DMS 273 (cell line): ENCODE results near the gene GREB1L.
"Not testable (repeated sequence)": the region's sequence is repeated elsewhere in the genome, so short reads cannot be mapped to it uniquely, and the experiment has no call there.

Source experiments
- DNase-seq: peaks from one replicate; lab custom pipeline; 2025; ENCODE audit not compliant: unreplicated experiment; lab: John Stamatoyannopoulos, UW

Gene GREB1L

DNA sequence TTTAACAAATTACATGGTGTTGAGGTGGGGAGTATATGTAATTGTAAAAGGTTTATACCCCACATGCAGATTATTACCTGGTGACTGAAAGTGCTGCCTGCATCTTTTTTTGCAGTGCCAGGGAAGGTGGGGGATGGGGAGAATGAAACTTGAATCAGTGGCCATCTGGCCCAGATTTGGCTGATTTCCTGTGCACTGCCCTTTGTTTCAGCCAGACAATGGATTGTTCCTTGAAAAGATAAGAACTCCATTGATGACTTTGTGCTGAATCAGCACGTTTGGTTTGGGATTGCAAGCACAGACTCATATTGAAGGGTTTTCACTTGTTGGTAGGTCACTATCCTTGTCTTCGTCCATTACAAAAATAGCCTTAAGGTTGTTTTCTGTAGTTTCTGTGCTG, 20.9 kb downstream of the GREB1L start:
- DNase-seq: peak; percentile 43

DNA sequence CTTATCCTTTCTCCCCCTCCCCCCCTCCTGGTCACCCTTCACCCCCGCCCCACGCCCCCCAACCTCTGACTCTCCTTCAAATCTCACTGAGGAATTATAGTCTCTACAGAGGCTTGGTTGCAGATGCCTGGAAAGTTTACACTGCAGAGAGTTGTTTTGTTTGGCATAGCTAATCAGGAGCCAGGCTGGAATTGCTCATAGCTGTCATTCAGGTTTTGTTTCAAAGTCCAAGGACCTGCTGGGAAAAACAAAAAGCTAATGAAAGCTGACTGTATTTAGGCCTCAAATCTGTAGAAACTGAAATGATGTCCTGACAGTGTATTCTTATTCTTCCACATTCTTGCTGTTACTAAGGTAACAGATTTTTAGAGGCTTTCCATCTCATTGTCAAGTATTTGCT, 22.6 kb downstream of the GREB1L start:
- DNase-seq: peak; percentile 25

DNA sequence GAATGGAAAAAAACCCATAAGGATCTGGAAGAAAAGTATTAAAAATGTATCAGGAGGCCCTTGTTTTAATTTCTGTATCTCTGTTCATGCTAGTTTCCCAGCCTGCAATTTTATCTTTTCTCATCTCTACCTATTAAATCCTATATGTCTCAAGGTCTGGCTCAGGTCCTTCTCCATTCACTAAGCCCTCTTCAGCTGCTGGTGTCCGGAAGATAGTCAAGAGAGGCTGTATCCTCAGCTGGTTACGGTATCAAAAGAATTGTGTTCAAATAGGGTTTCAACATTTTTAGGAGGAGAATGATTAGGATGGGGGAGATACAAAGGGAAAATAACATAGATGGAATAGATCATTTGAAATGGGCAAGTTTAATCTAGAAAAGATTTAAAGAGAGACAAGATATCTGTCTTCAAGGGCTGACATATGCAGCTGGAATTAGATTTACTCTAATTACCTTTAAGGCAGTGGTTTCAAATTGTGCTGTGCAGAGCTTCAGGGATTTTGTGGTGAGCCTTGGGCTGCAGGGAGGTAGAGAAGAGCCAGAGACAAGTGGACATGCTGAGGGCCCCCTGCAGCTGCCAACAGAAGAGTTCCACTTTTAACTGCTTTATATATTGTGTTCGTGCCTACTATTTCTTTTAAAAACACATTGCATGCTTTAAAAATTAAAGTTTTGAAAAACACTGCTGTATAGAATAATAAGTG, 24.1 kb downstream of the GREB1L start:
- DNase-seq: no peak

DNA sequence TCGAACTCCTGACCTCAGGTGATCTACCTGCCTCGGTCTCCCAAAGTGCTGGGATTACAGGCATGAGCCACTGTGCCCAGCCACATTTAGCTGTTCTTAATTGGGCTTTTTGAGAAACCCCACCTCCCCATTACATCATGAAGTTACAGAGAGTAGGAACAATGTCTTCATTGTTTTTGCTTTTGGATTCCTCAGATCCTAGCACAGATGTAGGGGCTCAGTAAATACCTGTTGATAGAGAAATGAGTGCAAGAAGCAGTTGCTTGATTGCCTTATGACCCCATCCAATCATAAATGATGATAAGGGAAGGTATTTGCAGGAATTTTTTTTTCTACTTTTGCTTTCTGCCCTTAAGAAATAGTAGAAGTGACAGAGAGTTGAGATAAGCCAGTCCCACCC, 25.4 kb downstream of the GREB1L start:
- no peak for DNase-seq

DNA sequence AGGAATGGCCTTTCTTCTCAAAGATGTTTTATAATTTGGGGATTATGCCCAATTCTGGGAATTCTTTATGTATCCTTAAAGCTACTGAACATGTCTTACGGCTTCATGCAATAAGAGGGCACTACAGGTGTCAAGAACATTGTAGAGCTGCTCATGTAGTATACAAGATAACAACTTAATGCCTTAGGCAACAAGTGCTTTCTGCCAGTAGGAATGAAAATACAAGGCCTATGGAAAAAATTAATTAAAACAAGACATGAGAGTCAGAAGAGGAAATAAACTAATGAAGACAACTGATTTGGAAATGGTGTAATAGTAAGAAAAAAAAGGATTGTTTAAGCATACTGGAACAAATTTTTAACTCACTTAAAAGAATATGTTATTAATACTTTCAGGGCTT, 27.3 kb downstream of the GREB1L start:
- no peak for DNase-seq

DNA sequence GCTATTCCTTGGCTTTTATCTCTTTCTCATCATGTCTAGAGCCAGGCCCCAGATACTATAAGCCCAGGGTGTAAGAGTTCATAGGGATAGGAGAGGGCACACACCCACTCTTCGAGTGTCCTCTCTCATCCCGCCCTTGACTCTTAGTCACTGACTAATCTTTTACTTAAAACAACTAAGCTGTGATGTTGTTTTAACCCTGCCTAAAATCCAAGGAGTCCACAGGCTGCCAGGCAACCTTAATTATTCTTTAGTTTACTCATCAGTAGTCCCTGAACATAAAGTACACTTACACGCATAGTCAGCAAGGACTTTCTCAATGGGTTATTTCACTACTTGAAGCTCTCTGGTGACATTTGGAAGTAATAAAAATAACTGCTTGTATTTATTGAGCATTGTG, 28.4 kb downstream of the GREB1L start:
- no peak for DNase-seq

DNA sequence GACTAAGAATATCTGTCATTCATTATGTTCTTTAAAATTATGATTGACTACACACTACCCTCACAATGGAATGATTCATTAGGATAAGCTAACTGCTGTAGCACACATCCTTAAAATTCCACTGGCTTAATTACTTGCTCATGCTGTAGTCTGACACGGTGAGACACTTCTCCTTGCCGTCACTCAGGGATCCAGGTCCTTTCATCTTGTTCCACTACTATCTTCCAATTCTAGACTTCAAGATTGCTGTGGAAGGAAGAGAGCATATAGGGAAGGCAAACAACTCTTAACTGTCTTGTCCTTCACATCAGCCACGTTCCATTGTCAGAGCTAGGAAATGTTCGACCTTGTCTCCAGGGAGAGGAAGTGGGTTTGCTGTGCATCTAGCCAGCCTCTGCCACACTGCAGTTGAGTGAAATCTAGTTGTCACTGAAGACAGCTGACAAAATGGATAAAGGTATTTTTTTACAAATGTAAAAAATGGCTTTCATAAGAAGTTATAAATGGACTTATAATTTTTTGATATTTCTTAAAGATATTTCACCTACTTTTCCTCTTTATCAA, 30.1 kb downstream of the GREB1L start:
- DNase-seq: no peak

DNA sequence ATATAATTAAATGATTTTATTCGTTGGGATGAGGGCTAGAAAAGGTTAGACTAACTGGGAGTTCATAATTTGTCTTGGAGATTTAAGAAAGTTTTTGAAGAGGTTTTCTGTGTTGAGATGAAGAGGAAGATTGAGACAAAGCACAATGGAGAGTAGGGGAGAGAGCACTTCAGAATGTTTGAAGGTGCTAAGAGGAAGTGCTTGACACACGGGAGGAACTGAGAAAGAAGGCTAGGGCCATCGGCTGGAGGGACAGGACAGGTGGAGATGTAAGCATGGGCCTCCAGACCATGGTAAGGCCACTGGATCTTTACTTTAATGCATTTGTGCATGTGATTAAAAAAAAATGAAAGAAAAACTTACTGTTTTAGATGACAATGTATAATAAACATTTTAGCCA, 31.5 kb downstream of the GREB1L start:
- DNase-seq: no peak

DNA sequence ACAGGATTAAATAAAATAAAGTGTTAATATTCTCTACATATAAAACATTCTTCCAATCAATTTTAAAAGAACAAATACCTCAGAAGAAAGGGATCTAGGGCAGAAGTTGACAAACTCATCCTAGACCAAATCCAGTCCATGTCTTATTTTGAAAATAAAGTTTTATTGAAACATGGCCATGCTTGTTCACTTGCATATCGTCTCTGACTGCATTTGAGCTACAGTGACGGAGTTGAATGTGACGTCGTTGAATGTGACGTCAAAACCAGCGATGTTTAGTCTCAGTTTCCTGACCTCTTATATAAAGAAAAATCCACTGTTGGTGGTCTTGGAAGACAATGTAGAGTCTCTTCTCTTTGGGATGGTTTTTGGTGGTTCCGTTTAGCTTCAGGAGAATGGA, 33.6 kb downstream of the GREB1L start:
- DNase-seq: no peak

DNA sequence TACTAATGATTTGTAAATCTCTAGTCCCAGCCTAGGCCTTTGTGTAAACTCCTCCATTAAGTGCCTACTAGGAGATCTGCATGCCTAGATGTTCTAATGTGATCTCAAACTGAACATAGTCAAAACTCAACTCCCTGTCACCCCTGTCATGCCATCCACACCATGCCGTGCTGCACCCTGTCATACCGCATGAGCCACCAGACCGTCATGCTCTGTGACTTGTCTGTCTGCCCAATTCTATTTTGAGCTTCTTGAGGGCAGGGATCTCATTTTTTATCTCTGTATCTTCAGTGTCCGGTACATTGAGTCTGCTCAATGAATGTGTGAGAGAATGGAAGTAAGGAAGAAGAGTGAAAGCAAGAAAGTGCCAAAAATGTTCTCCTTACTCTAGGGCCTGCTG, 35.5 kb downstream of the GREB1L start:
- DNase-seq: no peak

DNA sequence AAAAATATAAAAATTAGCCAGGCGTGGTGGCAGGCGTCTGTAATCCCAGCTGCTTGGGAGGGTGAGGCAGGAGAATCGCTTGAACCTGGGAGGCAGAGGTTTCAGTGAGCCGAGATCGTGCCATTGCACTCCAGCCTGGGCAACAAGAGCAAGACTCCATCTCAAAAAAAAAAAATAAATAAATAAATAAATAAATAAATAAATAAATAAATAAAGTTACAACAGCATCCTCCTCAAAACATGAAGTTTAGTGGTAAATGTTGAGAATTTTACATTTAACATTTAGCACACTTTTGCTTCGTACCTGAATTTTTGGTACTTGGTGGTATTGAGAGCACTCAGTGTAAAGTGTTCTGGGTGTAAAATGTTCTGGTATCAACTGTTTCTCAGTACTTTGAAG, 36.2 kb downstream of the GREB1L start:
- not testable (repeated sequence) for DNase-seq

DNA sequence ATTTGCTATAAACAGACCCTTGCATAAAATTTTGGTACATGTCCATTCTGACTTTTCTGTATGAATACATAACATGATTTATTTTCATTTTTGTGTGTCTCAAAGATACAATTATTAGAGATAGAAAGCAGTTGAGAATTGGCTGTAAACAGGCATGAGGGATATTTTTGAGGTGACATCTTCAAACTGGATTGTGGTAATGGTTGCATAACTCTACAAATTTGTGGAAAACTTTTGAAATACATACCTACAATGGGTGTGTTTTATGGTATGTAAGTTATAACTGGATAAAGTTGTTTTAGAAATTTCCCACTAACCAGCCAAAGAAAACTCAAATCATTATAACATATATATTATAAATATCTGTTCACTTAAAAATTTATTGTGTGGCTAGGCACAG, 39.6 kb downstream of the GREB1L start:
- no peak for DNase-seq

DNA sequence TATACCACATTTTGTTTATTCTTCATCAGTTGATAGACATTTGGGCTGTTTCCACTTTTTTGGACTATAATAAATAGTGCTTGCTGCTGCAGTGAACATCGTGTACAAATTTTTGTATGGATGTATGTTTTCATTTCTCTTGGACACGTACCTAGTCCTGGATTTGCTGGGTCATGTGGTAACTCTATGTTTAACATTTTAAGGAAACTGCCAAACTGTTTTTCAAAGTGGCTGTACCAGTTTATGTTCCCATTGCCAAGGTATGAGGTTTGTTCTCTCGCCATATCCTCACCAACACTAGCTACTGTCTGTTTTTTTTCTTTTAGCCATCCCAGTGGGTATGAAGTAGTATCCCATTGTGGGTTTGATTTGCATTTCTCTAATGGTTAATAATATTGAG, 42.5 kb downstream of the GREB1L start:
- no peak for DNase-seq

DNA sequence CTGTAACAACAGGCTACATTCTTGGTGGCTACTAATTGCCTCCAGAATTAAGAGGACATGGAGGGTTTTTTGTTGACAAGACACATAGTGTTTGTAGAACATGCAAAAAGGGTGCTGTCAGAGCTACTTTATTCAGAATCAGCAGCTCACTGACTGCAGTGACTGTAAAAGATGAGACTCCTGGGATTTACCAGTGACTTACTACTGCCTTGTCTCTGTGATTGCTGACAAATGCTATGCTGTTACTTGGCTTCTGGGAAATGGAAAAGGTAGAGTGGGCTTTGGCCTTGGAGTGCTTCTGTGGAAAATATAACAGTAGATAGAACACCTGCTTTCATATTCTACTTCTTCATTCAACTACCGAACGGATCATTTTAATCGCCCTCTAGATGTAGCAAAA, 47.8 kb downstream of the GREB1L start:
- no peak for DNase-seq

DNA sequence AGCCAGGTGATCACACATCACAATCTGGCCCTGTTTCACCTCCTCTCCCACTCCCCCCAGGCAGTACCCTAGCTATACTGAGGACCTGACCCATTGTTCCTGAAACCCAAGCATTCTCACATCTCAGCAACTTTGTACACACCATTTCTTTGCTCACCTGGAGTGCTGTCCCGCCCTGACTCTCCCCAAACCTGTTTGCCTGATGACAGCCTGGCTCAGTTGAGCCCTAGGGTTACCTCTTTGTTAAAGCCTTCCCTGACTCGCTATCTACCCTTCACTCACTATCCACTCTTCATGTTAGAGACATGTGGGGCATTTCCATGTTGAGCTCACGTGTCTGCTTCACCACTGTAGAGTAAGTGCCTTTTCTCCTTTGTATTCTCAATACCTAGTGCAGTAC, 49.1 kb downstream of the GREB1L start:
- DNase-seq: no peak

DNA sequence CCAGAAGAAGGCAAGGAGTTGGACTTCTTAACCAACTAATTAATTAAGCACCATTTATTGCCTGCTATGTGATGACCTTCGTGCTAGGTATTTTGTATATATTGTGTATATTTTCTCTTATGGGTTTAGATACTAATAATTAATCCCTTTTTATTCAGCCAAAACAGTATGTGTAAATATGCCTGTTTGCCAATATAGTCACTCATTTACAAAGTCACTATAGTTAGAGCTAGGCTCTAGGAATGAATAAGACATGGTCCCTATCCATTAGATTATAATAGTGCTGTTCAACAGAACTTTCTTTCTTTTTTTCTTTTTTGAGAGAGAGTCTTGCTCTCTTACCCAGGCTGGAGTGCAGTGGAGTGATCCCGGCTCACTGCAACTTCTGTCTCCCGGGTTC, 51.4 kb downstream of the GREB1L start:
- DNase-seq: no peak

DNA sequence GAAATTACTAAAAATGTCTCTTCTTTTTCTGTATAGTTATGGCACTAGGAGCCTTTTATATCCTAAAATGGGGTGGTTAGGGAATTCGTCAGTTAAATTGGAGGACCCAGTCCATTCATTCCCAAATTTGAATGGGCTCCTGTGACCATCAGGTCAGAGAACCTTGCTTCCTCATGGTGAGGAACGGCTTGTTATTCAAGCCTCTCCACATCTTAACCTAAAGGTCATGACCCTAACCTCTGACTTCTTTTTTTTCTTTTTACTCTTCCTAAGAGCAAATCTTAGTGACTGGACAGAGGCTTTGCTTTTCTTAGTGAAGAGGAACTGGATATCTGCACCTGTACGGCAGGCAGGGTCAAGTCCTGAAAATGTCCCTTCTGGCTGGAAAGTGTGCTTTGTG, 53.1 kb downstream of the GREB1L start:
- no peak for DNase-seq

DNA sequence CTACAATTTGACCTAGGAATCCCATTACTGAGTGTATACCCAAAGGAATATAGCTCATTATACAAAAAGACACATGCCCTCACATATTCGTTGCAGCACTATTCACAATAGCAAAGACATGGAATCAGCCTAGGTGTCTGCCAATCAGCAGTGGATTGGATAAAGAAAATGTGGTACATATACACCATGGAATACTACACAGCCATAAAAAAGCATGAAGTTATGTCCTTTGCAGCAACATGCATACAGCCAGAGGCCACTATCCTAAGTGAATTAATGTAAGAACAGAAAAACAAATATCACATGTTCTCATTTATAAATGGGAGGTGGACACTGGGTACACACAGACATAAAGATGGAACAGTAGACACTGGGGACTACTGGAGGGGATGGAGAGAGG, 54.0 kb downstream of the GREB1L start:
- DNase-seq: no peak

DNA sequence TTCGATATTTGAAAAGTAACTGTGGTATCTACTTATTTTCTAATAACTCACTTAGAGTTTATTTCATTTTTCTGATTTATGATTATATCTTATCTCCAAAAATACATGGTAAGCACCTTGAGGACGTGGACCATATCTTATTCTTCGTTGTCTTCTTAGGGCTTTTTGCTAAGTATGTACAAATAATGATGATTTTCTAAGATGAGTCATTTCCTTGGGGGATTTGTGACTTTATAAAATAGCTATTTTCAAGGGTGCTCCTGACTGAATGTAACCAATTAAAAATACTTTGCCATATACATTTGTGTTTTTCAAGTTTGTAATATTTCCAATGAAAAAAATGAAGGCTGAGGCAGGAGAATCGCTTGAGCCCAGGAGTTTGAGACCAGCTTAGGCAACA, 56.3 kb downstream of the GREB1L start:
- DNase-seq: no peak

DNA sequence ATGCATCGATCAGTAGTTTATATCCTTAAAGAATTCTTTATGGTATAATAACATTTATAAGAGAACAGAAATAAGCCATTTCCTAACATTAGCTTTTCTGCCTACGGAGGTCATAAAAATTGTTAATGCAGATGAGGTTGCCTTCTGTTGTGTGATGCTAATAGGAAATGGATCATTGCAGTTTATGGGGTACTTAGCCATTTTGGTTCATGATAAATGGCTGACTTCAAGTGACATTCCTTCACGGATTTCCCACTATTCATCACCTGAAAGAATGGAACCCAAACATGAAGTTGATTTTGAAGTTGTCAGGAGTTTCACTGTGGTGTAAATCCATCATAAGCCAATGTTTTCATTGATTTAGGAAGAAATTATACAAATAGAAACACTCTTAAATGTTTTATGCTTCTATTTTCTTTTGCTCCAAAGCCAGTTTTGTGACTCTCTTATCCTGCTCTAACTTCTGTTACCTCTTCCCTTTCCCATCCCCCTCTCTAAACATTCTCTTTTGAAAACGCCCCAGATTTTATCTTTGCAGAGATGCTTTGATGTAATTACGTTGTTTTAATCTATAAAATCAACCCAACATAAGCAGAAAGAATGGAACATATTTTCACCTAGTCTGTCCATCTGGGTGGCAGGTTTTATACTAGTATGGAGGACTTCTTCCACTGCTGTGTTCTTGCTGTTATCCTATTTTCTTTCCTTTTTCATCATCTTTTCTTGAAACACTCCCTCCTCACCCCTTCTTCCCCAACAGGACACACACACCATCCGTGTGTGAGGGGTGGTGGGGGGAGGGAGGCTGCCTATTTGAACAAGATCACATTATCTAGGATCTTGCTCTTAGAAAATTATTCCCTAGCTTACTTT, 58.2 kb downstream of the GREB1L start:
- no peak for DNase-seq

DNA sequence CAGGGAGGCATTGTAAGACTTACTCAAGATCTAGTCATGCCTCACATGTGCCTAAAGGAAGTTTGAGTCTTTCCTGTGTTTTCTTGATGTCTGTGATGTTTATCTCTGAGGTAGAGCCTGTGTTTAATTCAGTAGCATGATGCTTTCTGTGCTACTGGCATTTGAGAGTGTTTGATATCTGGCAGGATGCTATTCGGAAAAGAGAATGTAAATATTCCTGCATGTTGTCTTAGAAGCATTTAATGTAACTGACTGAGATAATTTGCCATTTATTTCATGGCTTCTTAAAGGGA, 58.8 kb downstream of the GREB1L start:
- DNase-seq: no peak

DNA sequence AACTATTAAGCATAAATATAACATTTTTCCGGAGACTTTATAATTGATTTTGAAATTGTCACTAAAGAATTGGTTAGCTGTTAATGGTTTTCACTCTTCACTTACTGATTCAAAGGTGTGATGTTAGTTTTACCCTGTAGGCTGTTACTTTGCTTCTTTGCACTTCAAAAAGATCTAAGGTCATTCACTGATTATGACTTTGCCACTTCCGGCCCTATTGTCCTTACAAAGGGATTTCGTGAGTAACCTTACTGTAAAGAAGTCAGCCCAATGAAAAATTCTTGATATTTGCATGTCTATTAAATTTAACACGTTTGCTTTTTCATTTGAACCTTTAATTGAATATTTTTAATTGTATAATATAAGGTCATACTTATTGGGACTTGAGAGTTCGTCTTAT, 61.4 kb downstream of the GREB1L start:
- no peak for DNase-seq

DNA sequence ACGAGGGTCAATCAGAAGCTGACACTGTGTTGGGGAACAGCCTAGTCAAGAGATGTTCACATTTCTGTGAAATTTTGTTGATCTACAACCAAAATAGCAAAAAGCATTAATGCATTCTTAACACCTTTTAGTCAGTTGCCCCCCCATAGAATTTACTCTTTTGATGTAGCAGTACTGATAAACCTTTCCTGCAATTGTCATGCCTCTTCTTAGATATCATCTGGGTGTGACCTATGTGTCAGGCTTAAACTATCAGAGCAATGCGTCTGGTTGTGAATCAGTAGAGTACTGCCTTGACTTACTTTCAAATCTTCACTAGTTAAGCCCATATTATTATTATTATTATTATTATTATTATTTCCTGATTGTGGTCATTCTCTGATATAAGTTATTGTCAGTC, 61.9 kb downstream of the GREB1L start:
- no peak for DNase-seq
